Suprapubic skin (tissue), 3 donors: ENCODE measurements around the gene CTSV.

Source experiments
- CTCF ChIP-seq, 2 donors: fragments of 200-600 bp in 1 of 2; fragments of 450-650 bp in 1 of 2; sonication (generic) in 1 of 2; IDR thresholded peaks; one replicate each; pipeline ENCODE4 v1.5.1; 2016 to 2019; ENCODE audit warnings: antibody characterized with exemption in 2 of 2, mild to moderate bottlenecking in 1 of 2, moderate library complexity in 1 of 2
- POLR2A ChIP-seq, 2 donors: fragments of 450-650 bp; IDR thresholded peaks; one replicate each; pipeline ENCODE4 v1.6.1; 2017; ENCODE audit warnings: antibody characterized with exemption in 2 of 2, mild to moderate bottlenecking in 2 of 2, moderate library complexity in 2 of 2

DNA sequence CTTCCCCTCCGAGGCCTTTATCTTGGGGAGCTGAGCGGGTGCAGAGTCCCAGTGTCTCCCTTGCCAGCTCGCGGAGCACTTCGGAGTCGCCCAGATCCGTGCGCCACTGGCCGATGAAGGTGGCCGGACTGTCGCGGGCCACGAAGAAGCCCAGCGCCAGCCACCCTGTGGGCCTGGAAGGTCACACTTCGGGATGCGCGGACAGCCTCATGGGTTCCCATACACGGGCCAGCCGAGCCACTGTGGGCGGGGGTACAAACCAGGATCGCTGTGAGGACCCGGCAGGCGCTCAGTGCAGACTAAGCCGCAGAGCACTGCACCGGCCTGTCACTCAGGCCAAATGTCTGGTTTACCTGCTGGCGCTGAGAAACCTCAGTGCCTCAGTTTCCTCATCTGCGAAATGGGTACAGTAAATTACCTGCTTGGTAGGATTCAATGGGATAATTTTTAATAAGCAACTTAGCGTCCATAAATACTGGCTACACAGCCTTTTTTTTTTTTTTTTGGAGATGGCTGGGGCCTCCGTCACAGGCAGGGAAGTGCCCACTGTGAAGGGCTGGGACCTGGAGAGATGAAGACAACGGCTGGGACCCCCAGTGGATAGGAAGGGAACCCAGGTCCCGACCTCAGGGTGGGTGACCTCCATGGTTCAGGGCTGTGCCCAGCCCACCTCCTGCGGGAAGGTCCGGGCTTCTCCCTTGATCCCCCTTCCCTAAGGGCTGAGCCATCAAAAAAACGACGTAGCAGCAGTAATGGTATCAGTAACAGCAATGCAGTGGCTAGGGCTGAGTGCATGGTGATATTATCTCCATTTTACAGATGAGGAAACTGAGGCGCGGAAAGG lies 38.7 kb upstream of the CTSV start:
- TF ChIP-seq CTCF (IDR thresholded peaks at IDR 0.05): no peak
- TF ChIP-seq POLR2A (IDR thresholded peaks at IDR 0.05): no peak
